GM23338 (cell line): Measurements from ENCODE around the gene RHBDF2. TPM values are rescaled to one million over a fixed set of nuclear protein-coding genes. Genes with fewer than 3 reads are reported as not detected.

ENCODE experiments used
- ATAC-seq: fragments of 200-7000 bp; cut with Tn5 transposase; 3 replicates; pipeline ENCODE4 v1.9.1; 2020
- DNase-seq: peaks from one replicate; pipeline ENCODE4 v3.0.0-alpha.2; 2015; ENCODE audit warnings: low spot score
- H2AFZ ChIP-seq: fragments of 200-600 bp; sonication (generic); 2 replicates; pipeline ENCODE4 v1.8.0; 2016; ENCODE audit warnings: antibody characterized with exemption, mild to moderate bottlenecking, moderate library complexity
- H3F3A ChIP-seq: fragments of 200-600 bp; sonication (generic); replicated peaks from 2 replicates; pipeline ENCODE4 v1.8.0; 2017; ENCODE audit warnings: antibody characterized with exemption, mixed run types, low read depth
- H3K27ac ChIP-seq: fragments of 200-600 bp; sonication (generic); 2 replicates; pipeline ENCODE4 v1.6.1; 2016; ENCODE audit warnings: low read depth
- H3K27me3 ChIP-seq: fragments of 200-600 bp; sonication (generic); 2 replicates; pipeline ENCODE4 v1.8.0; 2016; ENCODE audit warnings: mild to moderate bottlenecking, mixed run types, moderate library complexity; ENCODE audit not compliant: insufficient read depth
- H3K36me3 ChIP-seq: fragments of 200-600 bp; sonication (generic); 2 replicates; pipeline ENCODE4 v1.8.0; 2016; ENCODE audit warnings: mild to moderate bottlenecking; ENCODE audit not compliant: insufficient read depth
- H3K4me1 ChIP-seq: fragments of 200-600 bp; sonication (generic); 2 replicates; pipeline ENCODE4 v1.8.0; 2016; ENCODE audit warnings: mild to moderate bottlenecking, moderate library complexity; ENCODE audit not compliant: insufficient read depth
- H3K4me2 ChIP-seq: fragments of 200-600 bp; sonication (generic); 2 replicates; pipeline ENCODE4 v1.7.1; 2017; ENCODE audit warnings: mixed run types
- H3K4me3 ChIP-seq: fragments of 200-600 bp; sonication (generic); 2 replicates; pipeline ENCODE4 v1.6.1; 2016; ENCODE audit warnings: mixed run types
- H3K79me2 ChIP-seq: fragments of 200-600 bp; sonication (generic); replicated peaks from 2 replicates; pipeline ENCODE4 v1.8.0; 2017; ENCODE audit warnings: mild to moderate bottlenecking; ENCODE audit not compliant: insufficient read depth
- H3K9me2 ChIP-seq: fragments of 200-600 bp; sonication (generic); 2 replicates; pipeline ENCODE4 v1.8.0; 2017; ENCODE audit not compliant: insufficient read depth
- H4K20me1 ChIP-seq: fragments of 200-600 bp; sonication (generic); replicated peaks from 2 replicates; pipeline ENCODE4 v1.8.0; 2017; ENCODE audit warnings: mild to moderate bottlenecking; ENCODE audit not compliant: insufficient read depth
- H3K27ac Mint-ChIP-seq: 2 replicates; pipeline ENCODE4 v1.8.0; 2020; ENCODE audit warnings: inconsistent platforms, mild to moderate bottlenecking, moderate library complexity, mixed read lengths
- H3K27me3 Mint-ChIP-seq: 3 replicates; pipeline ENCODE4 v1.8.0; 2022; ENCODE audit warnings: low read depth, mild to moderate bottlenecking, moderate library complexity, mixed read lengths, inconsistent platforms; ENCODE audit not compliant: insufficient read depth, poor library complexity
- H3K36me3 Mint-ChIP-seq: 3 replicates; pipeline ENCODE4 v1.8.0; 2021; ENCODE audit warnings: low read depth, mild to moderate bottlenecking, inconsistent platforms, moderate library complexity, mixed read lengths
- H3K4me1 Mint-ChIP-seq: 3 replicates; pipeline ENCODE4 v1.8.0; 2020; ENCODE audit warnings: mild to moderate bottlenecking, inconsistent platforms, mixed read lengths
- H3K4me3 Mint-ChIP-seq: 3 replicates; pipeline ENCODE4 v1.8.0; 2021; ENCODE audit warnings: moderate library complexity, mild to moderate bottlenecking, inconsistent platforms, mixed read lengths
- H3K9me3 Mint-ChIP-seq: 3 replicates; pipeline ENCODE4 v1.8.0; 2020; ENCODE audit warnings: moderate library complexity, mild to moderate bottlenecking, inconsistent platforms, mixed read lengths
- CTCF ChIP-seq, 2 experiments: fragments of 200-600 bp in 1 of 2; sonication (generic) in 1 of 2; conservative IDR thresholded peaks; 2 replicates each; pipeline versions ENCODE4 v1.5.1 to v1.6.1; 2016 to 2017; ENCODE audit warnings: antibody characterized with exemption in 2 of 2, low read depth in 2 of 2, mild to moderate bottlenecking in 2 of 2, moderate library complexity in 1 of 2
- JUNB ChIP-seq: IDR thresholded peaks from one replicate; pipeline ENCODE4 v1.6.1; 2016; ENCODE audit warnings: antibody characterized with exemption; ENCODE audit not compliant: unreplicated experiment
- NANOG ChIP-seq: IDR thresholded peaks from 2 replicates; pipeline ENCODE4 v1.6.1; 2016; ENCODE audit warnings: antibody characterized with exemption, borderline replicate concordance
- REST ChIP-seq: IDR thresholded peaks from one replicate; pipeline ENCODE4 v1.6.1; 2018; ENCODE audit warnings: antibody characterized with exemption; ENCODE audit not compliant: unreplicated experiment
- STAT1 ChIP-seq: IDR thresholded peaks from one replicate; pipeline ENCODE4 v1.6.1; 2016; ENCODE audit warnings: antibody characterized with exemption; ENCODE audit not compliant: unreplicated experiment
- polyA plus RNA-seq: library from polyadenylated mRNA; unstranded; fragments of >200 nt; fragmentation: Nextera tagmentation; extraction: Ambion mirVana; gene quantifications from 2 replicates; pipeline ENCODE4 v1.2.1, GENCODE V29; 2016
- total RNA-seq: library from RNA; depleted of rRNA; stranded (reverse); fragments of >200 nt; shearing (Covaris generic); gene quantifications from 2 replicates; pipeline ENCODE4 v1.2.3, GENCODE V29; 2014
- TF ChIP-seq, protein P1 (sequence below): IDR thresholded peaks from 2 replicates; pipeline ENCODE4 v1.6.1; 2016; ENCODE audit warnings: antibody characterized with exemption

The RHBDF2 gene
- total and polyA plus RNA-seq, 2 experiments from 2014 or later = 9.4 to 29.5 TPM

- DNase-seq (peak; percentile 64), ATAC-seq (peak; percentile 14)
- Histone ChIP-seq H3K4me1 (peaks cover 98% of the 10 kb centered on the region), H4K20me1 (peaks cover 30% of the 10 kb centered on the region), H3F3A (peaks cover 26% of the 10 kb centered on the region), H3K27ac (peak overlapping the region; percentile 35), H3K79me2 (peaks cover 90% of the 10 kb centered on the region), H3K4me3 (peak overlapping the region; percentile 16), H2AFZ (no peak overlapping the region), H3K9me2 (no peaks in the 10 kb centered on the region), H3K36me3 (no peaks in the 10 kb centered on the region), H3K27me3 (no peaks in the 10 kb centered on the region), H3K4me2 (peak overlapping the region; percentile 68)
- Mint-ChIP-seq H3K4me1 (peaks cover 93% of the 10 kb centered on the region), H3K9me3 (no peaks in the 10 kb centered on the region), H3K27ac (peak overlapping the region; percentile 99), H3K27me3 (peaks cover 17% of the 10 kb centered on the region), H3K36me3 (peaks cover 8% of the 10 kb centered on the region; the same call in 2 of the 3 replicates), H3K4me3 (peak overlapping the region; percentile 57)
- no peak for TF ChIP-seq JUNB
- no peak for TF ChIP-seq REST
Observed at GRCh38 chr17:76446449-76447231, 54.6 kb downstream of the RHBDF2 start.

DNA sequence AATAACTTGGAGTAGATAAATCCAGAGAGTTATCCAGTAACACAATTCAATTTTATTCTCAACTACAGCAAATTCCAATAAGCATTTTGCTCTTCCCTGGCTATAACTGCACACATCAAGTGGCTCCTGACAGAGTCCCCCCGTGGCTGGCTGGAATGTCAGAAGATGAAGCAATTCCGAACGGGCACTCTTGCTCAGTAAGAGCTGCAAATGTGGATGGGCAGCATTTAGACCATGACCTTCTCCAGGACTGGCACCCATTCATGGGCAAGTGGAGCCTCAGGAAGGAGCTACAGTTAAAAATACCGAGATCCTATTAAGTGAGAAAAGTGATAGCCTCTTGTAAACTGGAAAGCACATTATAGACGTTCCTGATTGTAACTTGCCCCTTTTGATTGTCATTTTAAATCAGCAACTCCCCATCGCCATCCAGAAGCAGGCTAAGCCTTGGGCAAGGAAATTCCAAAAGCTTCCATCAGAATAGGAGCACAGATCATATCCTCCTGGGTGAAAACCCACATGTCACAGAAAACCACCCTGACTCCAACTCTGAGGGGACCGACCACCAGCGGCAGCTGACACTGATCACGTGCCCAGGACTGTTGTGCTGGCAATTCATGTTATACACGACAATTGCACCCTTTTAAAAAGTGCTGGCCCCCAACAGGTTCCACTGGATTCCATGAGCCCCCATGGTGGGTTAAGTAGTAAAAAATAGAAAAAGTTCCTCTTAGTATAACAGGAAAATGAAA lies 55.4 kb downstream of the RHBDF2 start:
- peaks cover 26% of the 10 kb centered on the region for H3F3A ChIP-seq
- Mint-ChIP-seq H3K36me3 (peaks cover 8% of the 10 kb centered on the region; the same call in 2 of the 3 replicates), H3K9me3 (no peaks in the 10 kb centered on the region), H3K27ac (peak overlapping the region; percentile 99), H3K4me1 (peaks cover 93% of the 10 kb centered on the region), H3K27me3 (peaks cover 15% of the 10 kb centered on the region), H3K4me3 (peak overlapping the region; percentile 57)
- H3K79me2 ChIP-seq = peaks cover 90% of the 10 kb centered on the region
- H3K4me1 ChIP-seq = peaks cover 98% of the 10 kb centered on the region
- peak overlapping the region; percentile 16 for H3K4me3 ChIP-seq
- H3K9me2 ChIP-seq = no peaks in the 10 kb centered on the region
- peaks cover 23% of the 10 kb centered on the region for H4K20me1 ChIP-seq
- no peaks in the 10 kb centered on the region for H3K36me3 ChIP-seq
- peak overlapping the region; percentile 35 for H3K27ac ChIP-seq
- no peaks in the 10 kb centered on the region for H3K27me3 ChIP-seq
- ATAC-seq (no peak), DNase-seq (no peak)
- peak overlapping the region; percentile 68 for H3K4me2 ChIP-seq
- H2AFZ ChIP-seq = no peak overlapping the region
- no peak for TF ChIP-seq CTCF (conservative IDR thresholded peaks at IDR 0.05; ENCODE audit: low read depth in 2 of 2)
- TF ChIP-seq, protein P1, sequence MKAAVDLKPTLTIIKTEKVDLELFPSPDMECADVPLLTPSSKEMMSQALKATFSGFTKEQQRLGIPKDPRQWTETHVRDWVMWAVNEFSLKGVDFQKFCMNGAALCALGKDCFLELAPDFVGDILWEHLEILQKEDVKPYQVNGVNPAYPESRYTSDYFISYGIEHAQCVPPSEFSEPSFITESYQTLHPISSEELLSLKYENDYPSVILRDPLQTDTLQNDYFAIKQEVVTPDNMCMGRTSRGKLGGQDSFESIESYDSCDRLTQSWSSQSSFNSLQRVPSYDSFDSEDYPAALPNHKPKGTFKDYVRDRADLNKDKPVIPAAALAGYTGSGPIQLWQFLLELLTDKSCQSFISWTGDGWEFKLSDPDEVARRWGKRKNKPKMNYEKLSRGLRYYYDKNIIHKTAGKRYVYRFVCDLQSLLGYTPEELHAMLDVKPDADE = no peak
- TF ChIP-seq STAT1 = no peak
- TF ChIP-seq NANOG = no peak
- no peak for TF ChIP-seq REST
